ENCODE data around the gene PCDHGC4.

- TF ChIP-seq CTCF (IDR thresholded peaks at IDR 0.05; ENCODE audit: extremely low read depth in 1 of 2, insufficient read depth in 1 of 2, low read depth in 1 of 2, low read length in 2 of 2) (no peak), MYC (IDR thresholded peaks at IDR 0.05; ENCODE audit: low read depth, low read length) (no peak), POLR2A (IDR thresholded peaks at IDR 0.05; ENCODE audit: low read depth, low read length) (no peak)
Observed at GRCh38 chr5:141495453-141495811, 10.6 kb downstream of the PCDHGC4 start.
